Upper lobe of left lung (tissue), 6 donors: Measurements from ENCODE around the gene RTL10. TPM values are rescaled to one million over a fixed set of nuclear protein-coding genes. Genes with fewer than 3 reads are reported as not detected.
"Not testable (repeated sequence)": the region's sequence is repeated elsewhere in the genome, so short reads cannot be mapped to it uniquely, and the experiment has no call there.

Experiments used
- ATAC-seq, 2 donors: fragments of 200-7000 bp; cut with Tn5 transposase; one replicate each; pipeline ENCODE4 v1.9.1; 2022; ENCODE audit warnings: mild to moderate bottlenecking in 2 of 2, moderate library complexity in 2 of 2; ENCODE audit not compliant: low FRiP score in 2 of 2
- DNase-seq, 2 donors: peaks; one replicate each; pipeline ENCODE4 v3.0.0-alpha.2; 2019 to 2020
- H3K27ac ChIP-seq, 4 donors: fragments of 200-600 bp; sonication (generic); one replicate each; pipeline ENCODE4 v1.5.1; 2016 to 2019
- H3K27me3 ChIP-seq, 4 donors: fragments of 200-600 bp; sonication (generic); one replicate each; pipeline ENCODE4 v1.5.1; 2017 to 2019
- H3K36me3 ChIP-seq, 4 donors: fragments of 200-600 bp; sonication (generic); one replicate each; pipeline ENCODE4 v1.5.1; 2016 to 2019
- H3K4me1 ChIP-seq, 4 donors: fragments of 200-600 bp; sonication (generic); one replicate each; pipeline ENCODE4 v1.5.1; 2018 to 2019
- H3K4me3 ChIP-seq, 4 donors: fragments of 200-600 bp; sonication (generic); one replicate each; pipeline ENCODE4 v1.5.1; 2017 to 2019; ENCODE audit warnings: mild to moderate bottlenecking in 2 of 4, moderate library complexity in 1 of 4
- H3K9me3 ChIP-seq, 4 donors: fragments of 200-600 bp; sonication (generic); one replicate each; pipeline ENCODE4 v1.5.1; 2018 to 2019
- CTCF ChIP-seq, 6 experiments: fragments of 450-650 bp in 4 of 6; fragments of 200-600 bp in 2 of 6; sonication (generic) in 2 of 6; IDR thresholded peaks; one replicate each; pipeline ENCODE4 v1.5.1; 2016 to 2019; ENCODE audit warnings: antibody characterized with exemption in 6 of 6
- EP300 ChIP-seq, 4 donors: sonication (generic); formaldehyde crosslinking; IDR thresholded peaks; one replicate each; pipeline ENCODE4 v1.5.1; 2017; ENCODE audit warnings: antibody characterized with exemption in 4 of 4, control low read depth in 2 of 4
- POLR2A ChIP-seq, 4 donors: fragments of 450-650 bp; IDR thresholded peaks; one replicate each; pipeline ENCODE4 v1.5.1; 2016 to 2017; ENCODE audit warnings: antibody characterized with exemption in 4 of 4, mild to moderate bottlenecking in 2 of 4
- POLR2AphosphoS5 ChIP-seq, 2 donors: sonication (generic); formaldehyde crosslinking; IDR thresholded peaks; one replicate each; pipeline ENCODE4 v1.5.1; 2017; ENCODE audit warnings: antibody characterized with exemption in 2 of 2
- WGBS, 2 donors: methylation state at CpG; one replicate each; pipeline ENCODE4 v1.1.5; 2017 to 2018; 5-methylcytosine and 5-hydroxymethylcytosine counted together
- total RNA-seq, 6 donors: library from RNA; depleted of rRNA in 4 of 6; stranded (reverse); fragments of >200 nt in 4 of 6; gene quantifications; one replicate each; pipeline versions ENCODE4 v1.1.0 to v1.2.1, GENCODE V29; 2016 to 2021
- donor health status: DM: no; HTN: no; CAD: no; lungs with moderate emphysema.
- donor health status: DM: no; HTN: yes; CAD: no; lungs with severe emphysema.

The RTL10 gene
- total RNA-seq, 6 donors from 2014 or later = 16.4 to 27.4 (median 24.1) TPM

- H3K27ac ChIP-seq = no peak overlapping the region
Measured at GRCh38 chr22:19884161-19884953, 29.7 kb upstream of the RTL10 start.

GRCh38 chr22:19883446-19883845 is 28.8 kb upstream of the RTL10 start:
- H3K27me3 ChIP-seq, H3K4me3 ChIP-seq, H3K27ac ChIP-seq, H3K36me3 ChIP-seq, DNase-seq, ATAC-seq, H3K9me3 ChIP-seq: not testable (repeated sequence)
- WGBS, 2 donors = 90 to 93% methylated on average over 6 to 8 of the region's 8 CpGs
- peaks cover 32 to 59% (median 32%) of the 10 kb centered on the region in 4 donors for H3K4me1 ChIP-seq

More at GRCh38 chr22:19884161-19884953, 29.7 kb upstream of the RTL10 start:
- no peaks in the 10 kb centered on the region for H3K27me3 ChIP-seq
- peaks cover 0 to 9% (median 3%) of the 10 kb centered on the region in 4 donors for H3K36me3 ChIP-seq
- no peak for TF ChIP-seq POLR2AphosphoS5 (IDR thresholded peaks at IDR 0.05)
- TF ChIP-seq EP300 (IDR thresholded peaks at IDR 0.05) = no peak
- no peak for TF ChIP-seq CTCF (IDR thresholded peaks at IDR 0.05)
- TF ChIP-seq POLR2A (IDR thresholded peaks at IDR 0.05) = no peak
- DNase-seq = no peak
- WGBS, 2 donors = 90 to 95% methylated on average over 10 to 13 of the region's 15 CpGs
- H3K4me1 ChIP-seq = peaks cover 32 to 59% (median 32%) of the 10 kb centered on the region in 4 donors
- no peak for ATAC-seq
- H3K4me3 ChIP-seq = no peak overlapping the region
- no peaks in the 10 kb centered on the region for H3K9me3 ChIP-seq

GRCh38 chr22:19882446-19883381 is 28.0 kb upstream of the RTL10 start:
- Histone ChIP-seq H3K27ac (no peak overlapping the region), H3K36me3 (peaks cover 0 to 9% (median 6%) of the 10 kb centered on the region in 4 donors), H3K4me1 (peaks cover 32 to 54% (median 32%) of the 10 kb centered on the region in 4 donors), H3K9me3 (no peaks in the 10 kb centered on the region), H3K4me3 (no peak overlapping the region), H3K27me3 (no peaks in the 10 kb centered on the region)
- TF ChIP-seq POLR2AphosphoS5 (IDR thresholded peaks at IDR 0.05) (no peak), CTCF (IDR thresholded peaks at IDR 0.05) (no peak), POLR2A (IDR thresholded peaks at IDR 0.05) (no peak)
- 92 to 93% methylated on average over 10 to 26 of the region's 26 CpGs for WGBS, 2 donors
- DNase-seq = no peak
- ATAC-seq = no peak

GRCh38 chr22:19880786-19881569 is 26.3 kb upstream of the RTL10 start:
- DNase-seq = peak in 1 of 2 donors; percentile 28
- ATAC-seq = peak in 1 of 2 donors; percentile 82
- H3K9me3 ChIP-seq = no peaks in the 10 kb centered on the region
- TF ChIP-seq POLR2AphosphoS5 (IDR thresholded peaks at IDR 0.05) (peak in 1 of 2 donors; percentile 17), POLR2A (IDR thresholded peaks at IDR 0.05) (no peak)
- H3K4me3 ChIP-seq = peak overlapping the region in 1 of 4 donors; percentile 0
- peaks cover 0 to 10% (median 6%) of the 10 kb centered on the region in 4 donors for H3K36me3 ChIP-seq
- H3K27me3 ChIP-seq = no peaks in the 10 kb centered on the region
- no peak overlapping the region for H3K27ac ChIP-seq
- peaks cover 21 to 48% (median 23%) of the 10 kb centered on the region in 4 donors for H3K4me1 ChIP-seq
- 66 to 70% methylated on average over 10 to 27 of the region's 27 CpGs for WGBS, 2 donors

- H3K4me1 ChIP-seq = peaks cover 24 to 49% (median 30%) of the 10 kb centered on the region in 4 donors
- peaks cover 0 to 10% (median 6%) of the 10 kb centered on the region in 4 donors for H3K36me3 ChIP-seq
- TF ChIP-seq POLR2A (IDR thresholded peaks at IDR 0.05) = no peak
- no peak for TF ChIP-seq EP300 (IDR thresholded peaks at IDR 0.05)
- TF ChIP-seq POLR2AphosphoS5 (IDR thresholded peaks at IDR 0.05) = no peak
- no peak for TF ChIP-seq CTCF (IDR thresholded peaks at IDR 0.05)
- DNase-seq (peak in 1 of 2 donors; percentile 56), ATAC-seq (no peak)
- WGBS, 2 donors = 91 to 96% methylated on average over 7 to 34 of the region's 34 CpGs
- no peak overlapping the region for H3K4me3 ChIP-seq
- H3K27ac ChIP-seq = no peak overlapping the region
- H3K27me3 ChIP-seq = no peaks in the 10 kb centered on the region
- H3K9me3 ChIP-seq = no peaks in the 10 kb centered on the region
Measured at GRCh38 chr22:19879992-19880785, 25.5 kb upstream of the RTL10 start.
